ENCODE results near the gene APBB1IP.
"Not testable (repeated sequence)": the region's sequence is repeated elsewhere in the genome, so short reads cannot be mapped to it uniquely, and the experiment has no call there.

Gene APBB1IP

DNA sequence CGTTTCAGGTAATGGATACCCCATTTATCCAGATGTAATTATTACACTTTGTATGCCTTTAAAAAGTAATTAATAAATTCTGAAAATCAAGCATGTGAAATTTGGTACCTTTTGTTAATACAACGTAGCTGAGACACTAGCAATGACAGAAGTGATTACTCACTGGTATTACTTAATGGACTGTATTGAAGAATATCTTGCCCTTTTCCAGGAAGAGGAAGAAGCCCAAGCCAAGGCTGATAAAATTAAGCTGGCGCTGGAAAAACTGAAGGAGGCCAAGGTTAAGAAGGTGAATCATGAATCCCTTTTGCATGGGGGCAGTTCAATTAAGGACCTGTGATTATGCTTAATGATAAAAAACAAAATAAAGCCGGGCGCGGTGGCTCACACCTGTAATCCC lies 64.8 kb downstream of the APBB1IP start:
- TF ChIP-seq POLR2A (IDR thresholded peaks at IDR 0.05; ENCODE audit: extremely low read depth, insufficient read length) = no peak
- TF ChIP-seq, protein P1, sequence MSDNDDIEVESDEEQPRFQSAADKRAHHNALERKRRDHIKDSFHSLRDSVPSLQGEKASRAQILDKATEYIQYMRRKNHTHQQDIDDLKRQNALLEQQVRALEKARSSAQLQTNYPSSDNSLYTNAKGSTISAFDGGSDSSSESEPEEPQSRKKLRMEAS (IDR thresholded peaks at IDR 0.05; ENCODE audit: low read depth, low read length) = no peak
- no peak for TF ChIP-seq CTCF (IDR thresholded peaks at IDR 0.05; ENCODE audit: low read depth, low read length)
- no peak for TF ChIP-seq MYC (IDR thresholded peaks at IDR 0.05; ENCODE audit: low read depth, low read length)
- no peak for DNase-seq (ENCODE audit: low read depth)
- no peak overlapping the region for H3K4me3 ChIP-seq (ENCODE audit: low read depth, low read length)

- TF ChIP-seq POLR2A (IDR thresholded peaks at IDR 0.05; ENCODE audit: extremely low read depth, insufficient read length) = no peak
- TF ChIP-seq CTCF (IDR thresholded peaks at IDR 0.05; ENCODE audit: low read depth, low read length) = peak; percentile 9
- TF ChIP-seq, protein P1 (IDR thresholded peaks at IDR 0.05; ENCODE audit: low read depth, low read length) = no peak
- TF ChIP-seq MYC (IDR thresholded peaks at IDR 0.05; ENCODE audit: low read depth, low read length) = no peak
- no peak overlapping the region for H3K4me3 ChIP-seq (ENCODE audit: low read depth, low read length)
- peak; percentile 17 for DNase-seq (ENCODE audit: low read depth)
Observed at GRCh38 chr10:26503911-26504310, 65.8 kb downstream of the APBB1IP start.

DNA sequence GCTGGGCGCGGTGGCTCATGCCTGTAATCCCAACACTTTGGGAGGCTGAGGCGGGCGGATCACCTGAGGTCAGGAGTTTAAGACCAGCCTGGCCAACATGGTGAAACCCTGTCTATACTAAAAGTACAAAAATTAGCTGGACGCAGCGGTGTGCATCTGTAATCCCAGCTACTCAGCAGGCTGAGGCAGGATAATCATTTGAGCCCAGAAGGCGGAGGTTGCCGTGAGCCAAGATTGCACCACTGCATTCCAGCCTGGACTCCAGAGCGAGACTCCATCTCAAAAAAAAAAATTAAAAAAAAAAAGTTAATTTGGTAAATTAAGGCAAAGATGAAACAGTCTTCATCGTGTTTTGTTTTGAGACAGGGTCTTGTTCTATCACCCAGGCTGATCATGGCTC lies 66.3 kb downstream of the APBB1IP start:
- DNase-seq (ENCODE audit: low read depth); H3K4me3 ChIP-seq (ENCODE audit: low read depth, low read length): not testable (repeated sequence)

- no peak overlapping the region for H3K4me3 ChIP-seq (ENCODE audit: low read depth, low read length)
- TF ChIP-seq, protein P1 (IDR thresholded peaks at IDR 0.05; ENCODE audit: low read depth, low read length) = no peak
- TF ChIP-seq MYC (IDR thresholded peaks at IDR 0.05; ENCODE audit: low read depth, low read length) (no peak), CTCF (IDR thresholded peaks at IDR 0.05; ENCODE audit: low read depth, low read length) (no peak), POLR2A (IDR thresholded peaks at IDR 0.05; ENCODE audit: extremely low read depth, insufficient read length) (no peak)
- DNase-seq (ENCODE audit: low read depth) = no peak
Observed at GRCh38 chr10:26505491-26505890, 67.3 kb downstream of the APBB1IP start.

DNA sequence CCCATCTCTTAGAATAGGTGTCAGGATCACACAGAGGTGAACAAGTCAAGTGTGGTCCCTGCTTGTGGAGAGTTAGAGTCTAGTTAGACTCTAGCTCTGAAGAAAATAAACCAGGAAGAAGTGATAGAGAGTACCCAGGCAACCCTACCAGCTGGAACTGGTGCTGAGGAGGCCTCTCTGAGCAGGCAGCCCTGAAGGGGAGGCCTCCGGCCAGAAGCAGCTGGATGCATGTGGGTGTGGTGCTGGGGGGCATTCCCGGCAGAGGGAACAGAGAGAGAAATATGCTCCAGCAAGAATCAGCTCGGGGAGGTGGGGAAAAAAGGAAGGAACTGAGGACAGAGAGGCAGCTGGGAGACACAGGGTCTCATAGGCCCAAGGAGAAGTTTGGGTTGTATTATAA lies 68.6 kb downstream of the APBB1IP start:
- DNase-seq (ENCODE audit: low read depth) = no peak
- TF ChIP-seq MYC (IDR thresholded peaks at IDR 0.05; ENCODE audit: low read depth, low read length) = no peak
- TF ChIP-seq, protein P1 (IDR thresholded peaks at IDR 0.05; ENCODE audit: low read depth, low read length) = no peak
- no peak for TF ChIP-seq CTCF (IDR thresholded peaks at IDR 0.05; ENCODE audit: low read depth, low read length)
- TF ChIP-seq POLR2A (IDR thresholded peaks at IDR 0.05; ENCODE audit: extremely low read depth, insufficient read length) = no peak
- H3K4me3 ChIP-seq (ENCODE audit: low read depth, low read length) = no peak overlapping the region

DNA sequence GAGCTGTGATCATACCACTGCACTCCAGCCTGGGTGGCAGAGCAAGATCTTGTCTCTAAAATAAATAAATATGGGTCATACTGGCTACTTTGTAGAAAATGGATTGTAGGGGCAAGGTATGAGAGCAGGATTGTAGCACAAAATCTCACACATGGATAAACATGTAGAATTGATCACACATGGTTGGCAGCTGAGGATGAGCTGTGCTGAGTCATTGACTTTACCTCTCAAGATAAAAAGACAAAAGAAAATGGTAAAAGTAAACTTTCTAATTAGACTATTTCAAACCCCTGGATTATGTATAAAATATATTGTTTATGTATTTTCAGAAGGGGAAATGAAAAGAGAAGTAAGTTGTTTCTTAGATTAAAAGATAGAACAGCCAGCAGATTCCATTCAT lies 69.3 kb downstream of the APBB1IP start:
- no peak overlapping the region for H3K4me3 ChIP-seq (ENCODE audit: low read depth, low read length)
- TF ChIP-seq POLR2A (IDR thresholded peaks at IDR 0.05; ENCODE audit: extremely low read depth, insufficient read length) (no peak), CTCF (IDR thresholded peaks at IDR 0.05; ENCODE audit: low read depth, low read length) (no peak), MYC (IDR thresholded peaks at IDR 0.05; ENCODE audit: low read depth, low read length) (no peak)
- TF ChIP-seq, protein P1 (IDR thresholded peaks at IDR 0.05; ENCODE audit: low read depth, low read length) = no peak
- no peak for DNase-seq (ENCODE audit: low read depth)
